ENCODE data around the gene ZNF385B.

Gene ZNF385B

DNA sequence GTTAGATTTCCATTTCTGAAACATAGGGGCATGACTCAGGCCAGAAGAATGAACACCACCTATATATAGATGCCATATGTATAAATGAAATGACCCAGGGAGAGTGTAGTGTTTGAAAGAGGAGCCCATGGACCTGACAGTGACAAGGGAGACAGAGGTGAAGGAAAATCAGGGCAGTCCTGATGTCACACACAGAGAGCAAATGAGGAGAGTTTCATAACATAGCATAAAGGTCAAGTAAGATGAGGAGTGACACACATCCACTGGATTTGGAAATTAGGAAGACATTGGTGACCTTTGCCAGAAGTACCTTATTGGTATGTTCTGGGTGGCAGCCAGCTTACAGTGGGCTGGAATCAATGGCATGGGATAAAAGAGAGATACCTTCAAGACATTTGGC is 276.7 kb downstream of the ZNF385B start:
- DNase-seq (ENCODE audit: low read depth): no peak

DNA sequence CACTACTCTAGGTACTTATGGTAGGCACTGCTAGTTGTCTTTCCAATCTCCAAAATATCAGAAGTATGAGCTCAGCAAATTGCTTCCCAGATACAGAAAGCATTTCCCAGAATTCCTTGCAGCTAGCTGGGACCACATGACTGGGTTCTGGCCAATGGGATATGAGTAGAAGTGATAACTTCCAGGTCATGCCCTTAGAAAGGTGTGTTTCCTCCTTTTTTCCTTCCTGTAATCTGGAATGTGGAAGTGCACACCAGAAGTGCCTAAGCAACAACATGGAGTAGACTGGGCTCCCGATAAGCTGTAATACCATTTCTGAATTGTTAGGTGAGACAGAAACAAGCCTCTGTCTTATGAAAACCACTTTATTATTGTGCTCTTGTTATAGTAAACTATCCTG is 279.8 kb downstream of the ZNF385B start:
- no peak for DNase-seq (ENCODE audit: low read depth)

DNA sequence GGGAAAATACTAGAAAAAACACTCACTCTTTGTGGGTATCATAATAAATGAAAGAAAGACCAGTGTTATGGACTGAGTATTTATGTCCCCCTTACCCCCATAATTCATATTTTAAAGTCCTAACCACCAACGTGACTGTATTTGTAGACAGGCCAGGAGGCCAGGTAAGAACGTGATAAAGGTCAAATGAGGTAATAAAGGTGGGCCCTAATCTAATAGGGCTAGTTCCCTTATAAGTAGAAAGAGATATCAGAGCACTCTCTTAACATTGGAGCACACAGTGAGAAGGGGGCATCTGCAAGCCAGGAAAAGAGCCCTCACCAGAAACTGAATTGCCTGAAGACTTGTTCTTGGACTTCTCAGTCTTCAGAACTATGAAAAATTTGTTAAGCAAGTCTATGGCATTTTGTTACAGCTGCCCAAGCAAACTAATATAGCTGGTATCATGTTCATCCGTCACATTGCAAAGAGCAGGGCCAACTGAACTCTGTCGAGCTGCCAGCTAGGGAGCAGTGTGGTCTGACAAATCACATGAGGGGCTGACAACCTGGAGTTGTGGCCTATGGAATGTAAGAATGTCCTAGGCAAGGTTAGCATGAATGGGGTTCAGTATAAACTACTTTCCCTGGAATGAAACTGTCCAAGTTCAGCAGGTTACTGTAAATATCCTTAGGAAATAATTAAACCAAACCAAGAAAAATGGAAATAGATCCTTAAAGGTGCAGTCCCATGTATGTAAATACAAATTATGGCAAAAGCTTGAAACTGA is 280.9 kb downstream of the ZNF385B start:
- no peak for DNase-seq (ENCODE audit: low read depth)

DNA sequence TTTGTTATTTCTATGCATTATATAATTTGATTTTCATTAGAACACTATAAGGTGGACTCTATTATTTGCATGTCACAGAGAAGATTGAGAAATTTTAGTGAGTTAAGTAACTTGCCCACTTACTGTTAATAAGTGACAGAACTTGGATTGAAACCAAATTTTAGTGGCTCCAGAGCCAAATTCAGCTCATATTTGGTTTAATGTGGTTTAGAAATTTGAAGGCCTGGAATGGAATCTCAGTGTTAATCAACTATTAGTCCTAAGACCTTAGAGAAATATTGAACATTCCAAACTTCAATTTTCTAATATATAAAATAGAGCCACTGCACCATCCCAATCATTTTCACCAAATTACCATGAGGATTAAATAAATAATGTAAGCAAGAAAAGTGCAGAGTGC is 281.6 kb downstream of the ZNF385B start:
- DNase-seq (ENCODE audit: low read depth): no peak

DNA sequence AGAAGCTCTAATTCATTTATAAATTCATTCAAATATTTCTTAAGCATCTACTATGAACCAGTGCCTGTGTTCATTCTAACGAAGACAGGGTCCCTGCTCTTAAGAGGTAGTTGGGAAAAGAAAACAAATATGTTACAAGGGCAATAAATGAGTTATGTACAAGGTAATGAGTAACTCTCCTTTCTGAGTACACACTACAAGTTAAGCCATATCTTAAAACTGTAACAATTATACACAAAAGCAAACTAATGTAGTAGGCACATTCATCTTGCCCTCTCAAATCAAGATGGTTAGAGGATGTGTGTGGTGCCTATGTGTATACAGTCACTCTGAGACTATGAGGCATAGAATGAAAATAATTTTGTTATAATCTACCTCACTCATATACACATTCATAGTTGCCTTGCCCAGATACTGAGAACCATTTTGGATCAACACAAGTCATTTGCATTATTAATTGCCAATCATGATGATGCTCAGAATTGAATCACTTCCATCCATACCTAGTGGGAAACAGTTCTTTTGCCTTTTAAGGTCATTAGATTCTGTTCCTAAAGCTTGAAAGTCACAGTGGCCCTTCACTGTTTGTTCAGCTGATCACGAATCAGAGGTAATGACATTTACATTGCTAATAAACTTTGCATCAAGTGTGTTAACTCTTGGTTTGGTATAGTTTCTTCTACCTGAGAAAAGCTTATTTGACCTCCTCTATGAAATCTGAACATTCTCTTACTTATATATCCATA is 283.1 kb downstream of the ZNF385B start:
- DNase-seq (ENCODE audit: low read depth): no peak

DNA sequence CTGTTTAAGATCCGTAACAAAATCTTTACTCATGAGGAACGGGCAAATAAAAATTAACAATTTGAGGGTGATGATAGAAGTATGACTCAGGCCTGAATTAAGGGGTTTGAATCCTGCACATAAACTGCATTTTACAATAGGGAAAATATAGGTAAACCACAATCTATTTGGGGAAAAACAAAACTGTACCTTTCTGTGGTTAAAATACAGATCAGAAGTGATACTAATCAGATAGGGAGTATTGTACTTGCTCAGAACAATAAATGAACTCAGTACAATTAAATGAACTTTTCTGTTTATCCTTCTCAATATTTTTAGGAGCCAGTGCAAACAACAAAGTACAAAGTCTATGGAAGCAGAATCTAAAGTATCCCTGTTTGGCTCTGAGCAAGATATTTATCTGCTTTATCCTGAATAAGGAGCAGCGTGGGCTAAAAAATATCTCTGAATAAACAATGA is 287.3 kb downstream of the ZNF385B start:
- no peak for DNase-seq (ENCODE audit: low read depth)

DNA sequence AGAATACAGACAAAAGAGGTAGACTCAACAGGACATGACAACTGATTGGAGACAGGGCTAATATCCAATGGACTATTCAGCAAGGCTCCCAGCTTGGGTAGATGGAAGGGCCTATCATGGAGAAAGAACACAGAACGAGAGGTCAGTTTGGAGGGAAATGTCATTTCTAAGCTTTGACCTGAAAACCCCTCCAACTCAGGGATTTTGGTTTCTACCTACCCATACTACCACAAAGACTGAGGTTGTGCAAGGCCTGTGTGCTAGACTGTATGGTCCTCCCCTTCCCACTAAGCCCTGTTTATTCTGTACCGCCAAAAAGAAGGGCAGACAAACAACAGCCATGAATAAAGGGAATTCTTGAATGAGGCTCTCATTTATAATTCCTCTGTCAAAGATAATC is 288.9 kb downstream of the ZNF385B start:
- DNase-seq (ENCODE audit: low read depth): no peak

DNA sequence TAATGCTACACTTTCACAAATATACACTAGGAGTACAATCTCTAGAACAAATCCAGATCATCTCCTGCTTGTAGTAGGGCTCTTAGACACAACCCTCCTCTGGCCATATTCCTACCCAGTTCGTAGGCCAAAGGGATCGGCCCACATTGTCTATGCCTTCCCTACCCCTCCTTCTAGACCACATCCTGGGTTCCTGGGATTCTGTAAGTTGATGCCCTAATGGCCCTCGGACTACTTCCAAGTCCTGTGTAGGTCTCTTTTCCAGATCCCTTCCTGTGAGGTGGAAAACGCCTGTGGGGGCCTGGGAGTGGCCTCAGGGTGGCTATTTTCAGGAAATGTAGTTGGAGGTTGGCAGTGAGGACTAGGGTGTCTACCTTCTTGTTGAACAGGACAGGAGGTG is 289.7 kb downstream of the ZNF385B start:
- no peak for DNase-seq (ENCODE audit: low read depth)

DNA sequence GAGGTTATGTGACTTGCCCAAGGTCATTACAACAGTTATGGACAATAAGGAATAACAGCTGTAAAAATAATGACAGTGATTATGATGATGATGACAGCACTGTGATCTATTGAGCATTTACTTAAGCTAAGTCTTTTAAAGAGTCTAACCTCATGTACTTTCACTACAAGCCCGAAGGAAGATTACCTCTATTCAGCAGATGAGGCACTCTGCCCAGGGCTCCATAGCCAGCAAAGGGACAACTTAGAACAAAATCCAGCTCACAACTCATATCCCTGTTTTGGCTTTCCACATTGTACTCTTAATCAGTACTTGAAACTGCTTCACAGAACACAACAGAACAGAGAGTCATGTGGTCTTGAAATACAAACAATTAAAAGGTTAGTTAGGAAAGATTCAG is 290.2 kb downstream of the ZNF385B start:
- DNase-seq (ENCODE audit: low read depth): no peak

DNA sequence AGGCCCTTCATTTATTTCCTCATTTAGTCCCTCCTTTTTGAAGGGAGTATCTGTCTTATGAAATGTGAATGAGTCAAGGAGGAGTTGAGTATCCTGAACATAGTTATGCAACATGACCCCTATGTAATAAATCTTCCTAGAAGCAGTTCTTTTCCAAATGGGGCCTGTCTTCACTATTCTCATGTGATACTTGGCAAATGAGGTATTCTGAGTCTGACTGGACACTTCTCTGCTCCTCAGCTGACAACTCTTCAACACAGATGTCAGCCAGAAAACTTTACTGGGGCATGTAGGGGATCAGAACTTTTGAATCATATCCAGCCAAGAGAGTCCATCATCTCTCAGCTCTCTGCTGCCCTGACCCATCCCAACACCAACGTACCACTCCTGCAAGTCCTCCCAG is 291.6 kb downstream of the ZNF385B start:
- no peak for DNase-seq (ENCODE audit: low read depth)

DNA sequence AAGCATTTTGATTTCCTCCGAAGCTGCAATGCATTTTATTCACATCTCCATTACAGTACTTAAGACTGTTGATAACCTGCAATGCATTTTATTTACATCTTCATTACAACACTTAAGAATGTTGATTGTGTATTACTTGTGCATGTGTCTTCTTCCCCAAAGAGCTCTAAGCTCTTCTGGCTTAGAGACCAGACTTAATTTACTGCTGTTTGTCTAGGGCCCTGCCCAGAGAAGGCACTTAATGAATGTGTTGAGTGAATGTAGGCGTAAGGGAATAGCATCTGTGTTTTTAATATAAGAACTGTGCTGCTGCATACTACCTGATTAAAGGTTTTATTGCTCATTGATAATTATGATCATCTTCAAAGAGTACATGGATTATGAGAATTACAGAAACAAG is 295.6 kb downstream of the ZNF385B start:
- no peak for DNase-seq (ENCODE audit: low read depth)

DNA sequence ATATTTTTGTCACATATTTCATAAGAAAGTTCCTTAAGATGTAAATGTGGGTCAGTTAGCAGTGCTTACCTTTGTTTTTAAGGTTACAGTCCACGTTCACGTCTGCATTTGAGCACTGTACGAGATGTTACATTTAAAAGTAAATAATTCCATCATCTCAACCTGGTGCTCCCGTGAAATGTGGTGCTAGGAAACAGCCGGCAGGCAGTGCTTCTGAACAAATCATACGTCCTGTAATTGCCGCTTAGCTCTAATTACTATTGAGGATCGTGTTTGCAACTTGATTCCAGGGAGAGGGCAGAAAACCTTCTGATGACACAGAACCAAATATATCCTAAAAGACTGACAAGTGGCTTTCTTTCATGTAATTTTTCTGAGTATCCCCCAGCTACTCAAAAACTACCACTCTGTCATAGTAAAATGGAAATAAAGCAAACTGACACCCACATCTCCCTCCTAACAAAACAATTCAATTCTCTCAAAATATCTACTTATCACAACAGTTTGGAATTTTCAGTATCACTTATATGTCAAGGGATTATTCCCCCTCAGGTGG is 299.0 kb downstream of the ZNF385B start:
- no peak for DNase-seq (ENCODE audit: low read depth)

DNA sequence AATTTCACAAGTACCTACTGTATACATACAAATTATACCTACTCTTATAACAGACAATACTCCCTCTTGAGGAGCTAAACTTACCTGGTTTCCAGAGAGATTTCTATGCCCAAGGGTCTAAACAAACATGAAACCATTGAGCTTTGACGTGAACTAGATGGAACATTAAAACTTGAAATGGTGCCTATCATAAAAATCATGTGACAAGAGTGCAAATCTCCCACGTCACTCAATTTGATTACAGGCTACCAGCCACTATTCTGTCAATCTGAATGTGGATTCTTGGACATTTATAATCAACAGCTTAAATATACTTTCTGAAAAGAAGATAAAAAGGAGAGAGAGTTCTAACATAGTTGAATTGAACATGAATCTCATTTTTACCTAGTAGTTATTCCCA is 299.7 kb downstream of the ZNF385B start:
- DNase-seq (ENCODE audit: low read depth): no peak

DNA sequence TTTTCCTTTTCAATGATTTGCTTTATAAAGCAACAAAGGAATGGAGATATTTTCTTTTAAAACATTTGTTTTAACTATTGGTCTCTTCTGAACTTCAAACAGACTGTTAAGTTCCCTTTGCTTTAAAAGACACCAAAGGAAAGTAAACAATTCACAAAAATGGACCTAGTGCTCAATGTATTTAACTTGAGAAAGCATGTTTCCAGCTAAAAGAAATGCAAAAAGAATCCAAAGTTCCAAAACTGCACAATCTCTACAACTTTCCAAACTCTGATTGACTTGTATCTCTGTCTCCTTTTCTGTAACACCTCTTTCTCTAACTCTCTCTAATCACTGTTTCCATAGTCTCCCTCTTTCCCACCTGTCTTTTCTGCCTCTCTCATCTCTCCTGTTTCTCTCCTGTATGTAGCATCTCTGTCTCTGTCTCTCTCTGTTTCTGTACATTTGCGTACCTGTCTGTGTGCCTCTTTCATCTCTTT is 301.1 kb downstream of the ZNF385B start:
- DNase-seq (ENCODE audit: low read depth): no peak

DNA sequence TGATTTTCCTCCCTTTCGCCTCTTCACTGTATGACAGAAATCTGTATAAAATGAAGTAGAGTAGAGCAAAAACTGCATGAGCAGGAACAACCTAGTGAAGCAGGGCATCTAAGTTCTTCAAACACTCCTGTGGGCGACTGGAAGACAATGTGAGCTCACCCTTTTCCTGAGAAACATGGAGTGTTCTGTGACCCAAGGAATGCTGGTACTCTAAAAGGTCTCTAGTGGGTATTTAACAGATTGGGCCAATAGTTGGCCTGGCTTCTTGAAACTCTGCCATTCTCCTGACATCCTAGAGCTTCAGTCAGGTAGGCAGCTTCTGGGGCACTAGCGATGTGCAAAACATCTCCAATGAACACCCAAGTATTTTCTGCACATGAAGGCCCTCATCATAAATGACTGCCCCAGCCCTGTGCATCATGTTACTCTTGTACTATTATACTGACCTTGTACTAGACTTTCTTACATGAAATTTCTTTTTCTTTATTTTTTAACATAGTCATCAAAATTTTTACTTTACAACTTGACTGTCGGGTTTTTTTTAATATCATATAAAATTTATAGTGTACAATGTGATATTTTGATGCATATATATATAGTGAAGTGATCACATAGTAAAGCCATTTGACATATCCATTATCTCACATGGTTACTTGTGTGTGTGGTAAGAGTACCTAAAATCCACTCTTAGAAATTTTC is 302.2 kb downstream of the ZNF385B start:
- no peak for DNase-seq (ENCODE audit: low read depth)

DNA sequence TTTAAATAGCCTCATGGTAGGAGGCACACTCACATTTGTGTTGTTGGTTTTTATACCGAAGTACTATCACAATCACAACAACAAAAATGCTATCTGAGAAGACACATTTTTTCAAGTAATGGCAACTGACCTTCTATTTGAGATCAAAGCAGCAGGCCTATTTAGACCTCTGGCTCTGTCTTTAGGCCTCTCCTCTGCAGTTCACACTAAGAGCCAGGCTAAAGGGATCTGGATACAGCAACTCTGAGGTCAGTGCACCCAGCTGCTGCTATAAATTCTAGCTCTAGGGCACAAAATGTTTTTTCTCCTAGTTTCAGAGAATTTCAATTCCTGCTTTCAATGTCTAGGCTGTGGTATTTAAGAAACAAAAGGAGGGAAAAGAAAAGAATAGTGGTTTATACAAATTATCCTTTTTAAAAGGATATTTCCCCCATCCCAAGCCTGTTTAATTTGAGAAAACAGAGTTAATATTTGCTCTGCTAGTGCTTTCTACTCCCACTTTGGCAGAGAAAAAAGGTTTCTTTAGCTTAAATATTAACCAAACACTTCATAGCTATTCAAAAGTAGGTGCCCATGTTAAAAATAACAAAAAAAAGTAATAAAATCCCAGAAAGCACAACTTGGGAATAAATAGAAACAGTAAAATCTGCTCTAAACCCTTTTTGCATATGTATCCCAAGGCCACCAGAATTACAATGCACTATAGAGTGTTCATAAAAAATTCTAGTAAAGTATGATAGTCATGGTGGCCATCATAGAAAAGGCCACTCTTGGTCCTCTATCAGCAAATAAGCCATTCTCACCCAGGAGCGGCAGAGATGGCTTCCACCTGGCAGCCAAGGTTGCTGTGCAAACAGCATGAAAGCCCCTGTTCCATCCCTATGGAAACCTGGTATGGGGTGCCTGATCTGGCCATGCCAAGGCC is 303.1 kb downstream of the ZNF385B start:
- DNase-seq (ENCODE audit: low read depth): no peak

DNA sequence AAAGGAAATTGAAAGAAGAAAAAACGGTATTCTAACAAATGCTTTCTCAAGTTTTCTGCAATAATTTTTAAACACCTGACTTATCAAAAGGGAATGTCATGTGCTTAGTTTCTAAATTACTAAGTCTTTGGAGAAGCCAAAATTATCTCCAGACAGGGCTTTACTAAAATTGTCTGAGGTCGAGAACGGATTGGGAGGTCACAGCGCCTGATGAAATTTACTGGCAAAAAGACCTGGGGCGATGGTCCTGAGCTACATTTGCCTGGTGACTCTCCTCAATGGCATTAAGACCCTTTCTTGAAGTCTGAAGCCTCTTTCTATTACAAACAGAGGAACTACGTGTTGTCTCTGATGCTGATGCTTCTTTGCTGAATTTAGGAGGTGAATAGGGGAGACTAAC is 305.0 kb downstream of the ZNF385B start:
- DNase-seq (ENCODE audit: low read depth): no peak

DNA sequence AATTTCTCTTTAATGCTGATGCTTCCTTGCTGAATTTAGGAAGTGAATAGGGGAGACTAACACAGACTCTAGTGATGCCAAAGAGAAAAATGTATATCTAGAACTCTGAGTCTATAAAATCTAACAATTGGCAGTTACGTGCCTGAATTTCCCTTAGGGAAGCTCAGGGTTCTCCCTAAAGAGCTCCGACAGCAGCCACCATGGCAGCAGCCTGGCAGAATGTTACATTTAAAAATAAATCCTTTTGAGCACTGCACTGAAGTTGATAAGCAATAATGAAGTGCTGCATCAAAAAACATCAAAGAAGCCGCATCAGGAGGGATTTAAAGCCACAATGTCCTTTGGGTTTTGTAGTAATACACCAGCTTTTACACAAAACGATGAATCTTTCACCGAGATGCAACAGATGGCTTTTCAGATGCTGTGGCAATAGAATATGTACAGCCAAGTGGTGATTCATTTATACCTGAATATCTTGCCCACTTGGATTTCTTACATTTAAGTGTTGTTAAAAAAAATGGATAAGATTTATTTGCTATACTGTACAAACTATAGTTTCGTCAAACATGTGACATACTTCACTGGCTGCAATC is 305.6 kb downstream of the ZNF385B start:
- no peak for DNase-seq (ENCODE audit: low read depth)

DNA sequence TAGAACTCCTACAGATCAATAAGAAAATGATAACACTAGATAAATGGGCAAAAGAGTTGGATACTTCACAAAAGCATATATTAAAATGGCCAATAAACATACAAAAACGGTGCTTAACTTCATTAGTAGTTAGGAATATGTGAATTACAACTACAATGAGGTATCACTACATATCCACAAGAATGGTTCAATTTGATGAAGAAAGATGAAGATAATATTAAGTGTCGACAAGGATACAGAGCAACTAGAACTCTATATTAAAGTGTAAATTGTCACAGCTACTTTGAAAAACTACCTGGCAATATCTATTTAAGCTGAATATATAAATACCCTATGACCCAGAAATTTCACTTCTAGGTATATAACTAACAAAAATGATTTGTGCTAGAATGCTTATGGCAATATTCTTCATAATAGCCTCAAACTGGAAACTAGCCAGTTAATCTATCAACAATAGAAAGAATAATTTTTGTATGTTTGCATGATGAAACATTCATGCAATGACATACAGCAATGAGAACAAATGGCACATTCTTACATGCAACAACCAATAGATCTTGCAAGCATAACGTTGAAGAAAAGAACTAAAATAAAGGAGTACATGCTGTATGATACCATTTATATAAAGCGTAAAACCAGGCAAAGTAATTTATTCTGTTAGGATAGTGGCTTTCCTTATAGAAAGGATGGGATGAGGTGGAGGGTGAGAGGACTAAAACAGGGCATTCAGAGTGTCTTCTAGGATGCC is 306.6 kb downstream of the ZNF385B start:
- DNase-seq (ENCODE audit: low read depth): no peak

DNA sequence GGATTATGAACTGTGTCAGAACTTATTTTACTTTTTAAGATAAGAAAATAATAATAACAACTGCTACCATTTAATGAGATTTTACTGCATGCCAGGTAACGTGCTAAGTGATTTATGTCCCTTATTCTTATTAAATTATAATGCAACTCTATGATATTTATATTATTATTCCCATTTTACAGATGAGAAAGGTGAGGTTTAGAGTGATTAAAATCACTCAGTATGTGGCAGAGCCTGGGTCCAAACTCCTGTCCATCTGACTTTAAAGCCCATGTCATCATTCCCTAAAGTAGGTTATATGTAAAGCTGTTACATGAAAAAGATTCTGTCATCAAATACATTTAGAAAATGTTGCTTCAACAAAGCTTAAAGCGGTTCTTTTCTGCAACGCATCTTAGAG is 308.0 kb downstream of the ZNF385B start:
- no peak for DNase-seq (ENCODE audit: low read depth)

Measured in T-helper 22 cell (primary cell).